MM.1S (cell line): ENCODE data around the gene B3GNT8.

Experiments
- CTCF ChIP-seq: fragments of 300-600 bp; sonication (generic); IDR thresholded peaks from 2 replicates; pipeline ENCODE4 v1.5.1; 2016; ENCODE audit warnings: antibody characterized with exemption, low read length, mixed read lengths
- EZH2 ChIP-seq: fragments of 300-600 bp; sonication (generic); optimal IDR thresholded peaks from 2 replicates; pipeline ENCODE3; 2017; ENCODE audit warnings: low read depth, mild to moderate bottlenecking, antibody characterized with exemption, low read length, mixed read lengths
- EZH2phosphoT487 ChIP-seq: fragments of 300-600 bp; sonication (generic); IDR thresholded peaks from 2 replicates; pipeline ENCODE4 v1.6.1; 2018; ENCODE audit warnings: antibody characterized with exemption, low read length

DNA sequence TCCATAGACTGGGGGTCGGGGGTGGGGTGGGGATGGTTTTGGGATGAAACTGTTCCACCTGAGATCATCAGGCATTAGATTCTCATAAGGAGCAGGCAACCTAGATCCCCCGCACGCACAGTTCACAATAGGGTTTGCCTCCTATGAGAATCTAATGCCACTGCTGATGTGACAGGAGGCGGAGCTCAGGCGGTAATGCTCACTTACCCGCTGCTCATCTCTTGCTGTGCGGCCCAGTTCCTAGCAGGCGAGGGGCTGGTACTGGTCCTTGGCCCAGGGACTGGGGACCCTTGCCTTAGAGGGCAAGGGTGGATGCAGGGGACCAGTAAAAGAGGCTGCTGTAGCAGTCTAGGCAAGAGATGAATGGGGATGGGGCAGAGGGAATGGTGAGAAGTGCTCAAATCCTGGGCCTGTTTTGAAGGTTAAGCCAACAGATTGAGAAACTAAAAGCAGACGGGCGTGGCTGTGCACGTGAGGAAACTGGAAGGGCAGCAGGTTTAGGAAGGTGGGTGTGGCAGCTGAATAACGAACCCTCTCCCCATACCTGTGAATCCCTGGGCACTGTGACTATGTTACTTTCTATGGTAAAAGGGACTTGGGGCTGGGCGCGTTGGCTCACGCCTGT lies 14.3 kb upstream of the B3GNT8 start:
- TF ChIP-seq CTCF (no peak), EZH2 (no peak), EZH2phosphoT487 (no peak)
